CD4-positive, alpha-beta T cell treated with Interleukin-6 for 4 hours (primary cell): ENCODE measurements around the gene SHROOM1.
A peak's percentile ranks its signal among the peaks of the same experiment; 100 is the strongest.
"Not testable (repeated sequence)": the region's sequence is repeated elsewhere in the genome, so short reads cannot be mapped to it uniquely, and the experiment has no call there.

Experiments
- DNase-seq: peaks from one replicate; pipeline ENCODE4 v3.0.0-alpha.2; 2020; ENCODE audit warnings: mixed read lengths

The SHROOM1 gene

DNA sequence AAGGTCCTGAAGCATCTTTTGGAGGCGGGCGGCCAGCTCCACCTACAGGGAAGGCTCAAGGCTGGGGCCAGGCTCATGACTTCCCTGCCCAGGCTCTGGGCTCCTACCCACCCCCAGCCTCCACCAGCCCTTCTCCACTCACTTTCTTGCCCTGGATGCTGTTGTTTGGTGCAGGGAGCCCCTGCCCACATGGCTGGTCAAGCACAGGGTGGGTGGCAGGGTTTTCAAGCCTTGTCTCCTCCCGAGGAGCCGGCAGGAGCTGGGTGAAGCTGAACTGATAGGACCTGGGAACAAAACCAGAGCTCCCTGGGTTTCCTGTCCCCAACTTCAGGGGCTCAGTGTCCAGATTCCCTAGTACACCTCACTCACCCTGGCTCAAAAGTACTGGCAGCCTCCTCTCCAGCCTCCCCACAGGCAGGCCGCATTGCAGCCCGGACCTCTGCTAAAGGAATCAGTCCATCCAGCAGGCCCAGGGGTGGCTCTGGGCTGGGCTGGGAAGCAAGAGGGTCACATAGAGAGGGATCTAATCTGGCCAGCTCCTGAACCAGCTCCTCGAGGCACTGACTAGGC, 6.9 kb downstream of the SHROOM1 start:
- DNase-seq = no peak

DNA sequence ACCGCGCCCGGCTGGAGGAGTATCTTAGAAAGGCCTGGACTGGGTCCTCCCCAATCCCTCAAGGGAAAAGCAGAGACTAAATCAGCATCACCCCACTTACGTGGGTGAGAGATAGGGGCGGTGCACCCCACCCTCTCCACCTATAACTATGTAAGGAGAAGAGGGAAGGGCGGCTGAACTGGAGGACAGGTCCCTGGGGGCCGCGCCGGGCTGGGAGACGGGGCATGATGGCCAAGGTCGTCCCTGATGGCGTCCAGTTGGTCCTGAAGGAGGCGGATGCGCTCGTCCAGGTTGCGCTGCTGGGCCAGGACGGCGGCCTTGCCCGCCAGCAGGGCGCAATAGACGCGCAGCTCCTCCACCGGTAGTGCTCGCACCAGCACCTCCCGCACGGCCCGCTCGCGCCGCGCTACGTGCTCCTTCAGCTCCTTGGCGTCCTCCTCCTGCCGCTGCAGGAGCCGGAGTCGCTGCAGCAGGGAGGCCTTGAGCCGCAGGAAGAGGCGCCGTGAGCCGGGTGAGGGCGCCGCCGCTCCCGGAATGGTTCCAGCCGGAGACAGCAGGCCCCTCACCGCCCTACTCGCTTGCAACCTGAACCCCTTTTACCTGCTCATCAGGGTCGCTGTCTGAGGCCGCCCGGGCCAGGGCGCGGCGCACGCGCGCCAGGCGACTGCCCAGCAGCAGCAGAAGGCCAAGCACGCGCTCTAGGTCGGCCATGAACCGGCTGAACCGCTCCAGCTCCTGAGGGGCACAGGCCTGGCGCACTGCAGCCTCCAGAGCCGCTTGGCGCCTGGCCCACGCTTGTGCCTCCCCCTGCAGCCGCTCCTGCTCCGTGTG, 7.6 kb downstream of the SHROOM1 start:
- peak; percentile 9 for DNase-seq

DNA sequence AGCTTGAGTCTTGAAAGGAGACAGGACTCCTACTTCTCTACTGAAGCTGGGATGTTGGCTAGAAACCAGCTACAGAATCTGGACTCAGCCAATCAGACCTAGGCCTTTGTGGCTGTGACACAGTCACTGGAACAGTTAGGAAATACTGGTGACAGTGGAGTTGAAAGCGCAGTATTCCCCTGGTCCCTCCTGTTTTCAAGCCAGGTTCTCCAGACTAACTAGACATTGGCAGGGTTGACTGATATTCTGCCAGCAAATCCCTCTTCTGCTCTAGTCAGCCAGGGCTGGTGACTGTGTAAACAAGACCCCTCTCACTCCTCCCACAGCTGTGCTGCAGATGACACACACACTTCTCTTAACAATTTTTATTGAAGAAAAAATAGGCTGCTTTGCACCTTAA, 8.7 kb downstream of the SHROOM1 start:
- no peak for DNase-seq

DNA sequence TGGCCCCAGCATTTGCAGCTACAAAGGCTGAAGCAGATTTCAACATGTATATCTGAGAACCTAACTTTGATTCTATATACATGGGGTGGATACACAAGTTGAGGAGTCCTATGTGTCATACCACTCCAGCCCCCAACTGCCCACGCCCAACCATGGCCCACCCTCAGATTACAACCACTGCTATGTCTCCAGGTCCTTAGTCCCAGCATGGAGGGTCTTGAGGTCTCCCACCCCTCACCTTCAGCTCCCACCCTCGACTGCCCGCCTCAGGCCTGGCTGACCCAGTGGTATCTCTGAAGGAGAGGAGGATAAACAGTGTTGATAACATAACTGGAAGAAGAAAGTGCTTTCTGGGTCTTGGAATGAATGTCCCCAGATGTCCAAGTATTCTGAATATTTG, 9.1 kb downstream of the SHROOM1 start:
- no peak for DNase-seq

DNA sequence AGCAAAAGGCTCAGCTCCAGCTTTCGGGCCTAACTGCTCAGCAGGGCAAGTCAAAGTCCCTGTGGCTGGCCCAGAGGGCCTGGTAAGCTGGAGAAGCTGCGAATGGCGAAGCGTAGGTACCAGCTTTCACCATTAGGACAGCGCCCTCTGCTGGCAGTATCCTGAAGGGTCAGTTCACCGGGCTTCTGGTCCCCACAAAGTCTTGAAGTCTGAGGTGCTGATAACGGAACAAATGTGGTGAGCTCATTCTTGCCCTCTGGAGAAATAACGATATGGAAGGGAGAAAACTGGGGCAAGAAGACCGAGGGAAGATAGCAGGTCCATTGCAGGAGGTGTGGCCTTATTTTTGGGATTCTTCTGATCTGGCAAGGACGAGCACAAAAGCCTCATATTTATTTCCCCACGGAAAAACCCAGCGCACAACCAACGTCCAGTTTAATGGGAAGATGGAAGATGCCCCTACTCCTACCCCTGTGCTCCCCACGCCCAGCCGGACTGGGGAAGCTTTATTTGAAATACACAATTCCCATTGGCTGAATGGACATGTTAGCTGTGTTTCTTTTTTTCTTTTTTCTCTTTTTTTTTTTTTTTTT, 10.2 kb downstream of the SHROOM1 start:
- peak; percentile 92 for DNase-seq

DNA sequence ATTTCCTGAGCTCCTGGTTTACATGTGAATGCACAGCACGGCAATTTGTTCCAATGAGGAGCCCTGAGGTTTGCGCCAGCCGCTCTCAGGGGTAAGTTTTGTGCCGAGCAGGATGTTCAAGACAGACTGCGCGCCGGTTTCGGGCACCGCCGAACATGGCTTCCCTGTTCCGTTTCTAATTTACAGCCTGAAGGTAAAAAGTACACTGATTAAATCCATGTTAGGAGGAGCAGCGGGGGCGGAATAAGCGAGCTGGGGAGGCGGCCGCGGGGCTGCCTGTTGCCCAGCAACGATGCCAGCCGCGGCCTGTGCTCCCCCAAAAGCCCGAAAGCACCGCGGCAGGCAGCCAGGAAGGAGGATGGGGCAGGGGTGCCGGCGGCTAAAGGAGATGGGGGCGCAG, 11.0 kb downstream of the SHROOM1 start:
- DNase-seq = peak; percentile 28

DNA sequence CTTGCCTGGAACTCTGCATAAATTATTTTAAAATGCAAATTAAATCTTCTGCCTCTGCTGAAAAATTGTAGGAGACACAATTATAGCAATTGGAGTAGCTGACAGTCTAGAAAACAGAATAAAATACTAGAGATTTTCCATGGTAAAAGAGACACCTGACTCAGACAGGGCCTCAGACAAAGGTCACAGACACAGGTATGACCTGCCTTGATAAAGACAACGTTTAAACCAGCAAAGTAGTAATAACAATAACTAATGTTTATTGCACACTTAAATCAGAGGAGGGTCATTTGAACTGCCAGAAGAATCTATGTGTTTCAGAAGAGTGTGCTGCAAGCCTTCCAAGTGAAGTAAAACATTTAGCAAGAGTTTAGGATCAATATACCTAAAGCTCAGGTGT, 13.4 kb downstream of the SHROOM1 start:
- no peak for DNase-seq

DNA sequence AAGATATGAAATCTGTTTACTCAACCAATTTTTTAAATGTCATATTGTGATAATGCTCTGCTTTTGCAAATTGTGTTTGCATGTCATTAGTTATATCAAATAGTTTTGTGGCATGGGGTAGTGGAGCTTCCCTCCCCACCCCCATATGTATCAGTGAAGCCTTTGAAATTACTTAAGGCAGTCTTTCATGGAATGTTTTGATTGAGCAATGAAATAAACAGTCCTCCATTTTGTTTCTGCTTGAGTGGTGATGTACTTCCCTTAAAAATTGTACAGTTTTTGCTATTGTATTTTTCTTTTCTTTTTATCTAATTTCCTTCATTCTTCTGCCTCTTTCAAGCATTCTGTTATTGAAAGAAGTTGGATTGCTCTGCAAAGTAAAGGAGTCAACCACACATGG, 13.9 kb downstream of the SHROOM1 start:
- DNase-seq = no peak

DNA sequence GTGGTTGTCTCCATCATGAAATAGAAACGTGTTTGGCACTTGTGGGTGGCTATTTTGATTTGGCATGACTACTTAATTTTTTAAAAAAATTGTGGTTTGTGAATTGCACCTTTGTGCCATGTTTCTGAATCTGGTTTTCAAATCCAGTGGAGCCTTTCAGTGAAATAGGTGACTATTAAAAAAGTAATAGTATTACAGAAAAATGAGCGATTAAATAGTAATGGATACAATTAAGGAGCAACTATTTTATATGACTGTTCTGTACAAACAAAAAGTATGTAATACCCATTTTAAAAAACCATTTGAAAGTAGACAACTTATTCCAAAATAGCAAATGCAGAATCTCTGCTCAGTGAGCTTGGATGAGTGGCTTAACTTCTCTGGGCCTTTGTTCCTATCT, 14.4 kb downstream of the SHROOM1 start:
- DNase-seq = no peak

DNA sequence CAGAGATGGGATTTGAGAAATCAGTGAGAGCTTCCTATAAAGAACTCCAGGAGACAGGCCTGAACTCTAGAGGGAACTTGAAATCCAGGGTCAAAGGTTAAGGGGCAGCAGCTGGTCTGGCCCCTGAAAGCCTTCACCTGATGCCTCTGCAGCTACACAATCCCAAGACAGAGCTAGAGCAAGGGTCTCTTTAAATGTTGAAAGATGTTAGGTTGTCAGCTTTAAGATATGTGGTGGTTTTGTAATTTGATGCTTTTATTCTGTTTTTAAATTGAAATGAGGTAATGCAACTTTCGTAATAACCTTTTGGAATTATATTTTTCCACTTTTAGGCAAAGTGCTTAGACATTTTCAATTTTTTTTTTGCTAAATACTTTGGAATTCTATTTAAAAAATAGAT, 15.0 kb downstream of the SHROOM1 start:
- no peak for DNase-seq

DNA sequence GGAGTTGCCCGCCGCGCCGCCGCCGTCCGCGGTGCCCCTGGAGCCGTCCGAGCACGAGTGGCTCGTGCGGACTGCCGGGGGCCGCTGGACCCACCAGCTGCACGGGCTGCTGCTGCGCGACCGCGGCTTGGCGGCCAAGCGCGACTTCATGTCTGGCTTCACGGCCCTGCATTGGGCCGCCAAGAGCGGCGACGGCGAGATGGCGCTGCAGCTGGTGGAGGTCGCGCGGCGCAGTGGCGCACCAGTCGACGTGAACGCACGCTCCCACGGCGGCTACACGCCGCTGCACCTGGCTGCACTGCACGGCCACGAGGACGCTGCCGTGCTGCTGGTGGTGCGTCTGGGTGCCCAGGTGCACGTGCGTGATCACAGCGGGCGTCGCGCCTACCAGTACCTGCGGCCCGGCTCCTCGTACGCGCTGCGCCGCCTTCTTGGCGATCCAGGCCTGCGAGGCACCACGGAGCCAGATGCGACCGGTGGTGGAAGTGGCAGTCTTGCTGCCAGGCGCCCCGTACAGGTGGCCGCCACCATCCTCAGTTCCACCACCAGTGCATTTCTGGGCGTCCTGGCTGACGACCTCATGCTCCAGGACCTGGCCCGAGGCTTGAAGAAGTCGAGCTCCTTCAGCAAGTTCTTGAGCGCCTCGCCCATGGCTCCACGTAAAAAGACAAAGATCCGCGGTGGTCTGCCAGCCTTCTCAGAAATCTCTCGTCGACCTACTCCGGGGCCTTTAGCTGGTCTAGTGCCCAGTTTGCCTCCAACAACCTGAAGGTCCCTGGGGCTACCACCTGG, 15.7 kb downstream of the SHROOM1 start:
- no peak for DNase-seq

DNA sequence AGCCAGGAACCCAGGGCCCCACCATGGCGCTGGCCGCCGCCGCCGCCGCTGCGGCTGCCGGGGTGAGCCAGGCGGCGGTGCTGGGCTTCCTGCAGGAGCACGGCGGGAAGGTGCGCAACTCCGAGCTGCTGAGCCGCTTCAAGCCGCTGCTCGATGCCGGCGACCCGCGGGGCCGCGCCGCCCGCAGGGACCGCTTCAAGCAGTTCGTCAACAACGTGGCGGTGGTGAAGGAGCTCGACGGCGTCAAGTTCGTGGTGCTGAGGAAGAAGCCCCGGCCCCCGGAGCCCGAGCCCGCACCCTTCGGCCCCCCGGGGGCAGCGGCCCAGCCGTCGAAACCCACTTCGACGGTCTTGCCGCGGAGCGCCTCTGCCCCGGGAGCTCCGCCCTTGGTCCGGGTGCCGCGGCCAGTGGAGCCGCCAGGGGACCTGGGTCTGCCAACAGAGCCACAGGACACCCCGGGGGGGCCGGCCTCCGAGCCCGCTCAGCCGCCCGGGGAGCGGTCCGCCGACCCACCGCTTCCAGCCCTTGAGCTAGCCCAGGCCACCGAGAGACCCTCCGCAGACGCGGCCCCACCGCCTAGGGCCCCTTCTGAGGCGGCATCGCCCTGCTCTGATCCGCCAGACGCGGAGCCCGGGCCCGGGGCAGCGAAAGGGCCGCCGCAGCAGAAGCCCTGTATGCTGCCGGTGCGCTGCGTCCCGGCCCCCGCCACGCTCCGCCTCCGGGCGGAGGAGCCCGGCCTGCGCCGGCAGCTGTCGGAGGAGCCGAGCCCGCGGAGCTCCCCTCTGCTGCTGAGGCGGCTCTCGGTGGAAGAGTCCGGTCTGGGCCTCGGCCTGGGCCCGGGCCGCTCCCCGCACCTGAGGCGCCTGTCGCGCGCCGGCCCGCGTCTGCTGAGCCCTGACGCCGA, 16.6 kb downstream of the SHROOM1 start:
- DNase-seq = peak; percentile 48

DNA sequence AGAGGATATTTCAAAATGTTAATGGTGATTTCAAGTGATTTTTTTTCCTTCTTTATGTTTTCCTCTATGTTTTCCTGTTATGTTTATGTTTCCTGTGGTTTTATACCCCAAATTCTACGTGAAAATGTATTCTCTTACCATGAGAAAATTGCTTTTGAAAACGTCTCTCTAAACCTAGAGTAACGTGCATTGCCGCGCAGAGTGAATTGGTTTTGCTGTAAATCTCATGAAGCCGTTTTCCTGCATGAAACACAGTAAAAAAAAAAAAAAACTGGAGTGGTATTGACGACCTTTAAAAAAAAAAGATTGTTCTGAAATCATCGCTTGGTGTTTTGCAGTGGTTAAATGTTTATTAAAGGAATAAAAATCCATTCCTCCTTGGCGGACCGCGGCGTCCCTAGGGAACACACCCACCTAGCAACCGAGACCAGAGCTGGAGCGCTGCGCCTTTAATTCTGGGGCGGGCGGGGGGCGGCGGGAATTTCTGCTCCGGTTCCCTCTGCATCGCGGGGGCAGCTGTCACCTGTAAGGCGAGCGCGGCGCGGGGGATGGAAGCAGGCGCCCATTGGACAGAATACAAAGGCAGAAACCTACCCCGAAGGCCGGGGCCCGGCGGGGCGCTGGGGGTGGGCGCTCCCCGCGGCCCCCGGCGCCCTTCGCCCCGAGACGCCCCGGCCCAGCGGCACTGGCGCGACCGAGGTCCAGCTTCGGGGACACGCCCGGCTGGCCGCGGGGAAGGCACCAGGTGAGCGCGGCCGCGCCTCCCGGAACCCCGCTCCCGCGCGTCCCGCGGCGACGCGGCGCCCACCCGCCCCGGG, 17.5 kb downstream of the SHROOM1 start, which contains the start of gene SOWAHA:
Gene SOWAHA, plus strand, starts transcription at position 522 of the 818 bp plus-strand sequence. CDS start 320 bp downstream, outside the sequence.
- DNase-seq = peak; percentile 23

DNA sequence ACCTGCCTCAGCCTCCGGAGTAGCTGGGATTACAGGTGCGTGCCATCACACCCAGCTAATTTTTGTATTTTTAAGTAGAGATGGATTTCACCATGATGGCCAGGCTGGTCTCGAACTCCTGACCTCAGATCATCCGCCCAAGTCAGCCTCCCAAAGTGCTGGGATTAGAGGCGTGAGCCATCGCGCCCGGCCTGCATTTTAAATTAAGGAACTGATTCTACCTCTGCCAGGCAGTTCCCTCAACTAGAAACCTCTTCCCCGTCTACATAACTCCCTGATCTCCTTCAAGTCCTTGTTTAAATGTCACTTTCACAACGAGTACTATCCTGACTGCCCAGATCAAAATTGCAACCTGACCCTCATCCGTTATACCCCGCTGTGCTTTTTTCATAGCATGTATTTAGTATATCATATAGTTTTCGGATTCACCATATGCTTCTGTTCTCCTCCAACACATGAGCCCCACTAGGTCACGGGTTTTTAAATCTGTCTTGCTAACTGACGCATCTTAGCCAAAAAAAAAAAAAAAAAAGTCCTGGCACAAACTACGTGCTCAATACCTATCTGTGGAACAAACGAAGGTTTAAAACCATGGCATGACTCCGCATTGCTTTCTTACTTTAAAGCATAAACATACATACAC, 18.2 kb downstream of the SHROOM1 start:
- no peak for DNase-seq

DNA sequence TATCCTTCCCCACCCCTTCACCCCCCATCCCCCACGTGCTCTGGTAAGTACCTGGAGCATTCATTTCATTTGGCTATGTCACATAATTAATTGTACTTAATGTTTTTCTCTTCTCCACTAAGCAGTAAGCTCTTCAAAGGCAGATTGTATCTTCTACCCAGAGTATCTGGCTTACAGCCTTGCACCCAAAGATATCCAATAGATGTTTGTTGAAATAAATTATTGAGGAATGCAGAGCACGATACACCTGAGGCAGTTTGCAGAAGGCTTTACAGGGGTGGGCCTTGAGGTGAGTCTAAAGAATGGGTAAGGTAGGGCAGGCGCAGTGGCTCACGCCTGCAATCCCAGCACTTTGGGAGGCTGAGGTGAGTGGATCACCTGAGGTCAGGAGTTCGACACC, 19.8 kb downstream of the SHROOM1 start:
- DNase-seq = no peak

DNA sequence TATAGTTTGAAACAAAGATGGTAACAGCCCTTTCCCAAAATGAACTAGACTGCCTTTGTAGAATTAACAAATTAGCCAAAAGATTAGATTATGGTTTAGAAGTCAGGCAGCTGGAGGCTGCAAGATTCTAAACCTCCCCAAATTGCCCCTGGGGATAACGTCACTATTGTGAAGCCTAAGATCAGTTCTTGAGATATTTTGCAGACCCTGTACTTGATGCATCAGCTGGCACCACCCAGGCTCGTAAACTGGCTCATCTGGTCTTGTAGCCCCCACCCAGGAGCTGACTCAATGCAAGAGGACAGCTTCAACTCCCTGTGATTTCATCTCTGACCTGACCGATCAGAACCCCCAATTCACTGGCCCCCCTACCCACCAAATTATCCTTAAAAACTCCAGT, 21.6 kb downstream of the SHROOM1 start:
- no peak for DNase-seq

DNA sequence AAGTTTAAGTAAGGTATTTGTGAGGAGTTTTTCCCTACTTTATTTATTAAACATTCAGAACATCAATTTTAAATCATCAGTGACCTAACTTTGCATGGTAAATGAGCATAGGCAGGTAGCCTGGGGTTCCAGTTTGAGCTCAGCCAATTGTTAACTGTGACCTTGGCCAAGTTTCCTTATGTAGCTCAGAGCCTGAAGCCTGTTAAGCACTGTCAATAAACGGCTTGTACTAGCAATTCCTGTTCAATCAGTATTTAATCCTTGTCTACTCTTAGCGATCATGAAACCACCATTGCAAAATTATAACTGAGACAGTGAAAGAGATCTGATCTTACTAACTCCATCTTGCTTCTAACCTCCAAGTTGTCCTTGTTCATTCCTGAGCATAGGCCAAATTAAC, 22.0 kb downstream of the SHROOM1 start:
- no peak for DNase-seq

DNA sequence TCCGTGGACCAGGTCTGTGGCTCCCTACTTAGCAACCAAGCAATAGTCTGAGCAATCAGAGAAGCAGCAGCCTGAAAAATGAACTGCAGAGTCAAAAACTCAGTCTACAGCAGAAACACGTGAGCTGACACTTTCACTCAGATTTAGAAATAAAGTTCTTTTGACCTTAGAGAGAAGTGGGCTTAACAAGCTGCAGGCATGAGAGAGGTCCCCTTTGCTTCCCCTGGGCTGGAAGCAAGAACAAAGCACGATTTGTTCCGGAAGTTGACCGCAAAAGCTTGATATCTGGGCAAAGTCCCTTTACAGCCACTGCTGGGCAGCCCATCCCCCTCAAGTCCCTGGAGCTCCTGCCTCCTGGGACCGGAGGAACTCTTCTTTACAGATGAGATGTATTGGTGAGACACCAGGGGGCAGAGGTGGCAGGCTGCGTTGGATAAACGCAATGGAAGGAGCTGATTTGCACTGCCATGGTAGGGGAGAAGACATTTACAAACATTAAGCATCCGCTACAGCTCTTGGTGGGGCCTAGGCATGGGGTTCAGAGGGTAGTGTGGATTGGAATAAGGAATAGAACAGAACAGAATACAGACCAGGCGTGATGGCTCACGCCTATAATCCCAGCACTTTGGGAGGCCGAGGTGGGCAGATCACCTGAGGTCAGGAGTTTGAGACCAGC, 23.1 kb downstream of the SHROOM1 start:
- DNase-seq = no peak

DNA sequence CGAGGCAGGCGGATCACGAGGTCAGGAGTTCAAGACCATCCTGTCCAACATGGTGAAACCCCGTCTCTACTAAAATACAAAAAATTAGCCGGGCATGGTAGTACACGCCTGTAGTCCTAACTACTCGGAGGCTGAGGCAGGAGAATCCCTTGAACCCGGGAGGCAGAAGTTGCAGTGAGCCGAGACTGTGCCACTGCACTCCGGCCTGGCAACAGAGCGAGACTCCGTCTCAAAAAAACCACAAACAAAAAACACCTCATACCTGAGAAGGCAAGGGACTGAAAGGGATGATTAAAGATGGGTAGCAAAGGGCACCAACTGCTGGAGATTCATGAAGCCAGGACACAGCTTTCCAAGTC, 23.7 kb downstream of the SHROOM1 start:
- not testable (repeated sequence) for DNase-seq

DNA sequence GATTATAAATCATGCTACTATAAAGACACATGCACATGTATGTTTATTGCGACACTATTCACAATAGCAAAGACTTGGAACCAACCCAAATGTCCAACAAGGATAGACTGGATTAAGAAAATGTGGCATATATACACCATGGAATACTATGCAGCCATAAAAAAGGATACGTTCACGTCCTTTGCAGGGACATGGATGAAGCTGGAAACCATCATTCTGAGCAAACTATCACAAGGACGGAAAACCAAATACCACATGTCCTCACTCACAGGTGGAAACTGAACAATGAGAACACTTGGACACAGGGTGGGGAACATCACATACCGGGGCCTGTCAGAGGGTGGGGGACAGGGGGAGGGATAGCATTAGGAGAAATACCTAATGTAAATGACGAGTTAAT, 24.6 kb downstream of the SHROOM1 start:
- not testable (repeated sequence) for DNase-seq
